Prostate gland (tissue), 2 donors: ENCODE results near the gene SLC13A2.

ENCODE experiments used
- POLR2A ChIP-seq: fragments of 450-650 bp; IDR thresholded peaks from one replicate; pipeline ENCODE4 v1.6.1; 2016; ENCODE audit warnings: antibody characterized with exemption, mild to moderate bottlenecking
- POLR2AphosphoS5 ChIP-seq: sonication (generic); formaldehyde crosslinking; IDR thresholded peaks from one replicate; pipeline ENCODE4 v1.6.1; 2017; ENCODE audit warnings: antibody characterized with exemption
- TF ChIP-seq, protein P1 (sequence below), 4 experiments: fragments of 200-600 bp in 2 of 4; fragments of 450-650 bp in 2 of 4; sonication (generic) in 2 of 4; IDR thresholded peaks; 1 replicate in 3 of 4; 2 replicates in 1 of 4; pipeline ENCODE4 v1.5.1; 2016 to 2019; ENCODE audit warnings: antibody characterized with exemption in 4 of 4, mild to moderate bottlenecking in 2 of 4, moderate library complexity in 2 of 4

DNA sequence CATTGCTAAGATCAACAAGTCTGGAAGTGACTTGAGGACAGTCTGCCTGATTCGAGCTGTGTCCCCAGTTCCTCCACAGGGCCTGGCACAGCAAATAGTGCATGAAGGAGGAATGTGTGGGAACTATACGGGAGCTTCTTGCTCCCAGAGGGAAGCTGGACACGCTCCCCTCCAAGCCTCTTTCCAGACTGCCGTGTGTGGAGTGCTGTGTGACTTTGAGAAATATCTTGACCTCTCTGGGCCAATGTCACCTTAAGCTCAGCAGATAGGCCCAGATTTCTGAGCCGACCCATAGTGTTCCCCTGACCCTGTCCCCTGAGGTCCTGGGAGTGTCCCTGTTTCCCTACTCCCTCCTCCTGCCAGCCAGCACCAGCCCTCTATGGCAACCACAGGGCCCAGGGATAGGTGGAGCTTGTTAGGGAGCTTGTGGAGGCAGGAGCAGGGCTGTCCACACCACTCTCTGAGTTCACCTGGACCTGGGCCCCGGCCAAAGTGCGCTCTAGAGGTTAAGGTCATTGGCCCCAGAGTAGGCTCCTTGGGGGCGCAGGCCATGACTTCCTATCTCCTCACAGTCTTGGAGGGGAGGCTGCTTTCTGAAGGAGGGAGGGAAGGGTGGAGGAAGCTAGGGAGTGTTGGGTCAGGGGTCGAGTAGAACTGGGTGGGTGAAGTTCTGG, 26.4 kb downstream of the SLC13A2 start:
- TF ChIP-seq, protein P1, sequence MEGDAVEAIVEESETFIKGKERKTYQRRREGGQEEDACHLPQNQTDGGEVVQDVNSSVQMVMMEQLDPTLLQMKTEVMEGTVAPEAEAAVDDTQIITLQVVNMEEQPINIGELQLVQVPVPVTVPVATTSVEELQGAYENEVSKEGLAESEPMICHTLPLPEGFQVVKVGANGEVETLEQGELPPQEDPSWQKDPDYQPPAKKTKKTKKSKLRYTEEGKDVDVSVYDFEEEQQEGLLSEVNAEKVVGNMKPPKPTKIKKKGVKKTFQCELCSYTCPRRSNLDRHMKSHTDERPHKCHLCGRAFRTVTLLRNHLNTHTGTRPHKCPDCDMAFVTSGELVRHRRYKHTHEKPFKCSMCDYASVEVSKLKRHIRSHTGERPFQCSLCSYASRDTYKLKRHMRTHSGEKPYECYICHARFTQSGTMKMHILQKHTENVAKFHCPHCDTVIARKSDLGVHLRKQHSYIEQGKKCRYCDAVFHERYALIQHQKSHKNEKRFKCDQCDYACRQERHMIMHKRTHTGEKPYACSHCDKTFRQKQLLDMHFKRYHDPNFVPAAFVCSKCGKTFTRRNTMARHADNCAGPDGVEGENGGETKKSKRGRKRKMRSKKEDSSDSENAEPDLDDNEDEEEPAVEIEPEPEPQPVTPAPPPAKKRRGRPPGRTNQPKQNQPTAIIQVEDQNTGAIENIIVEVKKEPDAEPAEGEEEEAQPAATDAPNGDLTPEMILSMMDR (IDR thresholded peaks at IDR 0.05) = no peak
- TF ChIP-seq POLR2A = no peak
- TF ChIP-seq POLR2AphosphoS5 = no peak
